MM.1S (cell line): Measurements from ENCODE around the gene SLC23A2.

Source experiments
- CTCF ChIP-seq: fragments of 300-600 bp; sonication (generic); IDR thresholded peaks from 2 replicates; pipeline ENCODE4 v1.5.1; 2016; ENCODE audit warnings: antibody characterized with exemption, low read length, mixed read lengths
- EZH2 ChIP-seq: fragments of 300-600 bp; sonication (generic); optimal IDR thresholded peaks from 2 replicates; pipeline ENCODE3; 2017; ENCODE audit warnings: low read depth, mild to moderate bottlenecking, antibody characterized with exemption, low read length, mixed read lengths

DNA sequence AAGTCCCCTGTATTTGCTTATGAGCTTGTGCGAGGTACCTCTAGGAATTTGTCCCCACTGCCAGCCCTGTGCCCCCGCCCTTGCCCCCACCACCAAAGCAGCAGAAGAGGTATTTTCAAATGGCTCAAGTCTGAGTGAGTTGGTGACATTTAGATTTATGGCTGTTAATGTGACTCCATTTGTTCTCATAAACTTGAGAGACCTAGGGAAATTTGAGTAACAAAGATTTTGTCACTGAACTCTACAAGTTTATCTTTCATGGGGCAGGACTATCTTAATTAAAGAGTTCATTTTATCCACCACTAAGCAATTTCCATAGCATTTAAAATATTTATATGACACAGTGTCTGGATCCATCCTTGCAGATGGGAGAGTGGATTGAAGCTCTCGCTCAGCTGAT is 171.1 kb downstream of the SLC23A2 start:
- TF ChIP-seq EZH2 (no peak), CTCF (no peak)
